NT2/D1 (cell line): ENCODE measurements around the gene TNFSF4.

Experiments
- DNase-seq: peaks from one replicate; pipeline ENCODE4 v3.0.0-alpha.2; 2011; ENCODE audit warnings: low read depth, low spot score
- H3K27me3 ChIP-seq: 2 replicates; pipeline ENCODE4 v1.6.0; 2011; ENCODE audit warnings: mild to moderate bottlenecking; ENCODE audit not compliant: insufficient read length, insufficient read depth
- H3K36me3 ChIP-seq: 2 replicates; pipeline ENCODE4 v1.6.1; 2011; ENCODE audit warnings: mild to moderate bottlenecking, low read length, mixed read lengths; ENCODE audit not compliant: insufficient read depth, insufficient read length
- H3K4me1 ChIP-seq: 2 replicates; pipeline ENCODE4 v1.5.1; 2011; ENCODE audit not compliant: insufficient read depth, insufficient read length
- H3K4me3 ChIP-seq: 2 replicates; pipeline ENCODE4 v1.5.1; 2011; ENCODE audit warnings: low read depth; ENCODE audit not compliant: insufficient read length
- H3K9ac ChIP-seq: 2 replicates; pipeline ENCODE4 v1.6.0; 2011; ENCODE audit warnings: low read depth; ENCODE audit not compliant: insufficient read length
- H3K9me3 ChIP-seq: 2 replicates; pipeline ENCODE4 v1.5.1; 2011; ENCODE audit warnings: mild to moderate bottlenecking, low read length; ENCODE audit not compliant: insufficient read depth
- SUZ12 ChIP-seq: IDR thresholded peaks from 2 replicates; pipeline ENCODE4 v1.6.1; 2011; ENCODE audit not compliant: insufficient read length, insufficient read depth; ENCODE audit errors: extremely low read depth
- YY1 ChIP-seq: IDR thresholded peaks from 2 replicates; pipeline ENCODE4 v1.6.1; 2011; ENCODE audit not compliant: insufficient read length, insufficient read depth
- ZNF274 ChIP-seq: IDR thresholded peaks from 2 replicates; pipeline ENCODE4 v1.6.1; 2011; ENCODE audit warnings: mild to moderate bottlenecking, low read depth, low read length

Gene TNFSF4

DNA sequence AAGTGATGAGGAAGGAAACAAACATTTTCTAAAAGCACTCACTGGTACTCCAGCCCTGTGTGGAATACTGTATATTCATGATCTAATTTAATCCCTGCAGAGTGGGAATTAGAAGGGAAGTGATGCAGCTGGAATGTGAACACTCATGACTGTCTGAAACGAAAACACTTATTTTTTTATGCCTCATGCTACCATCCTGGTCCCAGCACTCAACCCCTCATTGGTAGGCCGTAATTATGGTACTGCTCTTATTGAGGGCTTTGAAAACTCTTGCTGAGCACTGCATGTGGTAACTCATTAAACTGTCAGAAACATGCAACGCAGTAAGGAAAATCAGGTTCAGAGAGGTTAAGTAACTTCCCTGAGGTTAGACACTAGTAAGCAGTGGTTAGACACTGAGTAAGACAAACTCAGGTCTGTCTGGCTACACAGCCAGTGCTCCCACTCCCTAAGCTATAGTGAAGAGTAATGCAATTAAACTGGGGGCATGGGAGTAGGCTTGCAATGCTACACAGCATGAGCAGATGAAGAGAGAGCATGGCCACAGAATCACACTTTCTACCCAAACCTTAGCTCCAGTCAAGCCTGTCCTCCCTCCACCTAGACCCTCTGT lies 17.3 kb upstream of the TNFSF4 start:
- TF ChIP-seq ZNF274: no peak
- TF ChIP-seq SUZ12: no peak
- TF ChIP-seq YY1: no peak
- Histone ChIP-seq H3K9ac (no peak overlapping the region), H3K4me3 (no peak overlapping the region), H3K27me3 (no peaks in the 10 kb centered on the region), H3K9me3 (peaks cover 20% of the 10 kb centered on the region), H3K4me1 (no peaks in the 10 kb centered on the region), H3K36me3 (no peaks in the 10 kb centered on the region)
- DNase-seq: no peak

DNA sequence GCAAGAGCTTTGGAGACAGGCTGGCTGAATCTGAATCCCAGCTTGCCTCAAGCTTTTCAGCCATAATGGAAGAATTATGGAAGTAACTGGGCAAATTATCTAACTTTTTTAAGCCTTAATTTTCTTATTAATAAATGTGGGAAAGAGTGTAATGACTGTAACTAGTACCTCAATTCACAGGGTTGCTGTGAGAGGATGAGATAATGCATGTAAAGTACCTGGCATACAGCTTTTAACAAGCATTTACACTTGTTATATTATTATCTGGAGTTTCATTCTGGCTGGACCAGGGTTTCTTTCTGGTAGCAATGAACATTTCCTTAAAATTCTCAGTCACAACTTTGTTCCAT lies 15.9 kb upstream of the TNFSF4 start:
- Histone ChIP-seq H3K9ac (no peak overlapping the region), H3K4me1 (no peaks in the 10 kb centered on the region), H3K4me3 (no peak overlapping the region), H3K36me3 (no peaks in the 10 kb centered on the region), H3K27me3 (no peaks in the 10 kb centered on the region), H3K9me3 (peaks cover 14% of the 10 kb centered on the region)
- DNase-seq: no peak
- TF ChIP-seq ZNF274 (no peak), SUZ12 (no peak)

DNA sequence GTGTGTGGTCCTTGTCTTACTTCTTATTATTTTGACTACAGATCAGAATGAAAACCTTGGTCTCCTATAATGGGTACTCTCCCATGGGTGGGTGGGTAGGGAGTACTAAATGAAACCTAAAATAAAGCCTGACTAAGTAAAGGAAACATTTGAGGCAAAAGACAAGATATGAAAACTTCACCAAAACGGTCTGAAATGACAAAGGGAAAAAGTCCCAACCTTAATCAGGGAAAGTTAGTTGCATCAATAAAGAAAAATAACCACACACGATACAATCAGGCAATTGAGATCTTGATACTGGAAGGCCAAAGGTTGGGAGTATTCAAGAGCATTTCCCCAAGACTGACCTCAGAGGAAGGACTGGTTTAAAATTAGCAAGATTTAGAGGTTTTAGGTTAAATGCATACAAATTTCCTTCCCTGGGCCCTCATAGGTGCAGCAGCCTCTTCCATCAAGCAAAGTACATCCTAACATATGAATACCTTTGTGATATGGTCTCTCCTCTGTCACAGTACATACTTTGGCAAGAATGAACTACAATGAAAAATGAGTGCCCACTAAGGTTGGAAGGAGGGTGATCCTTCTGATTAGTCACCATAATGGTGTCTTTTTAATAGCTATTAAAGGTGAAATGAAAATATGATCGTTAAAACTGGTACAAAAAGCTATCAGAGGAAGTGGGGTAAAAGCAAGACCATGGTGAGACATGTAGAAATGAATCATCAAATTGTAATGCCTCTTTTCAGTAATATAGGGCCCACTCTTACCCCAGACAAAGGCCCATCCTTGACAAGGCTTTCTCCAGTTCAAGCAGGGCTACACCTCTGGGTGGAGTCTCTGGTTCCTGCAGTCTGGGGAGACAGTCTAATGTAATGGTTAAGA lies 15.3 kb upstream of the TNFSF4 start:
- no peaks in the 10 kb centered on the region for H3K27me3 ChIP-seq
- H3K4me1 ChIP-seq: no peaks in the 10 kb centered on the region
- H3K4me3 ChIP-seq: no peak overlapping the region
- TF ChIP-seq SUZ12 (no peak), YY1 (no peak), ZNF274 (no peak)
- no peak for DNase-seq
- H3K9me3 ChIP-seq: peaks cover 8% of the 10 kb centered on the region
- H3K9ac ChIP-seq: no peak overlapping the region
- H3K36me3 ChIP-seq: no peaks in the 10 kb centered on the region

DNA sequence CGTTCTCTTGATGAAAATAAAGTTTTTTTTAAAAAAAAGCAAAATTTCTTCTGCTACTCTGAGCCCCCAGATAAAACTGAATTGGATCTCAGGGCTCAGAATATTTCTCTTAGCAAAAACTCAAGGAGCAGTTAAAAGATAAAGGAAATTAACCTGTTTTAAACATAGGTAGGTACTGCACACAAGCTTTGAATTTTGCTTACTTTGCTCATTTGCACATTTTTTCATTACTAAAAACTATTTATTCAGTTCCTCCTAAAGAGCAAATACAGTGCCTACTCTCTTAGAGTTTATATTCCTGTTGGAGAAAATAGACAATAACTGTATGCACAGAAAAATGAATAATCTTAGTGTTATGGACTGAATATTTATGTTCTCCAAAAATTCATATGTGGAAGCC lies 13.0 kb upstream of the TNFSF4 start:
- TF ChIP-seq ZNF274: no peak
- no peak for TF ChIP-seq SUZ12
- TF ChIP-seq YY1: no peak
- H3K27me3 ChIP-seq: no peaks in the 10 kb centered on the region
- no peak overlapping the region for H3K4me3 ChIP-seq
- H3K36me3 ChIP-seq: no peaks in the 10 kb centered on the region
- no peaks in the 10 kb centered on the region for H3K9me3 ChIP-seq
- no peak overlapping the region for H3K9ac ChIP-seq
- no peaks in the 10 kb centered on the region for H3K4me1 ChIP-seq
- DNase-seq: no peak

DNA sequence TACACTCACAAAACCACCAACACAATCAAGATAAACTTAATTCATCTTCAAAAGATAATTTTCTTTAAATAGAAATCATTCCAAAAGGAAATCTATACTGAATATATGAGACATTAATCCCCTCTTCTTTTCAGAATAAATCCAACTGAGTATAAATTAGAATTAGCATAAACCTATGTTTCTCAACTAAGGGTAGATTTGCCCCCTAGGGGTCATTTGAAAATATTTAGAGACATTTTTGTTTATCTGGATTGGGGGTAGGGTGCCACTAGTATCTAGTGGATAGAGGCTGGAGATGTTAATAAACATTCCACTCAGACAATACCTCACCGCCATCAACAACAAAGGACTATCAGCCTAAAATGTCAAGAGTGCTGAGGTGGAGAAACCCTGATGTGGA lies 6.5 kb upstream of the TNFSF4 start:
- Histone ChIP-seq H3K36me3 (no peaks in the 10 kb centered on the region), H3K9me3 (no peaks in the 10 kb centered on the region), H3K4me1 (no peaks in the 10 kb centered on the region), H3K9ac (no peak overlapping the region), H3K27me3 (no peaks in the 10 kb centered on the region), H3K4me3 (no peak overlapping the region)
- TF ChIP-seq SUZ12: no peak
- no peak for DNase-seq

DNA sequence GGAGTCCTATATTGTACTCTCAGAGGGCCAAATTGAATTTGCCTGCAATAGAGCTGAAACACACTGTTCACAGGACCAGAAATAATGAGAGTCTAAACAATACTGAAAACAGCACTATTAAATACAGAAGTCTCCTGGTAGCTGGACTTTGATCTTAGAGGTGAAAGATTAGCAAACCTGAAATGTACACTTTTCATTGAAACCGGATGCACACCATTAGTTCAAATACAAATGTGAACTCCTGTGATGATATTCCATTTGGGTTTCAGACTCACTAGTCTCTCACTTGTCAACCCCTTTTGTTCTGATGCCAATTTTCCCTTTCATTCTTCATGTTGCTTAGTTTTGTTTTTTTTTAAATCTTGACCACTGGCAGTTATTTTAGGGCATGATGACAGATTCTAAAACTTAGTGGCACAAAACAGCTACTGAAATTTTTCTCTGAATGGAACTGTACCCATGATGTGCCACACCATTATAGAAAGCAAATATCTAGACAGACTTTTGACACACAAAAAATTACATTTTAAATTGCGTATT lies 5.9 kb upstream of the TNFSF4 start:
- no peaks in the 10 kb centered on the region for H3K27me3 ChIP-seq
- no peak for TF ChIP-seq SUZ12
- TF ChIP-seq YY1: no peak
- no peak for TF ChIP-seq ZNF274

DNA sequence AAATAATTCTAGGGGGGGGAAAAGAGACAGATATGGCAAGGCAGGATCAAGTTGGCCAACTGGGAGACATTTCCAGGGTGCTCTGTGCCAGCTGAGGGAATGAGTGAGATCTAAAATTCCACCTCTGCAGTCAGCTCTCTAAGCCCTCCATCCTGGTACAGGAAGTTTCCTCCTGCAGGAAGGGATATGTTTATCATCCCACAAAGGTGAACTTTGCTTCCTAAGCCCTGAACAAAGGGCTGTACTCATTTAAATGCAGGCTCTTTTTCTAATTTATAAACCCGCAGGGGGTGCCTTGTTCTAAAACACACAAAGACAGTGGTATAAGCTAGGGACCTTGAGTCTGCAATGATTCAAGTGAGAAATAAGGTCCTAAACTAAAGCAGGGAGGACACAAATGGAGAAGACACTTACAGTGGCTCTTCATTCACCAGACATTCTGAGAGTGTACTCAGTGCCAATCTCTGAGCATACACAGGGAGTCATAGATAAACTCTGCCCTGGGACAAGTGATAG lies 3.6 kb upstream of the TNFSF4 start:
- Histone ChIP-seq H3K27me3 (no peaks in the 10 kb centered on the region), H3K4me3 (no peak overlapping the region), H3K9ac (no peak overlapping the region), H3K4me1 (no peaks in the 10 kb centered on the region), H3K9me3 (no peaks in the 10 kb centered on the region), H3K36me3 (no peaks in the 10 kb centered on the region)
- TF ChIP-seq SUZ12: no peak
- TF ChIP-seq ZNF274: no peak
- TF ChIP-seq YY1: no peak
- no peak for DNase-seq

More for the DNA sequence above, 5.9 kb upstream of the TNFSF4 start:
- no peaks in the 10 kb centered on the region for H3K9me3 ChIP-seq
- H3K9ac ChIP-seq: no peak overlapping the region
- no peak overlapping the region for H3K4me3 ChIP-seq
- H3K4me1 ChIP-seq: no peaks in the 10 kb centered on the region
- DNase-seq: no peak
- H3K36me3 ChIP-seq: no peaks in the 10 kb centered on the region
